HG02759 (cell line): Measurements from ENCODE around the gene SQOR.

ENCODE experiments used
- ATAC-seq: cut with Tn5 transposase; IDR thresholded peaks from one replicate; pipeline ENCODE4 v1.9.1; 2021; ENCODE audit warnings: mild to moderate bottlenecking, moderate library complexity; ENCODE audit not compliant: unreplicated experiment

SQOR gene

GRCh38 chr15:45704329-45705249 is 69.8 kb downstream of the SQOR start:
- ATAC-seq, result no peak

- peak; percentile 89 for ATAC-seq
Observed at GRCh38 chr15:45705510-45706473, 71.0 kb downstream of the SQOR start.

GRCh38 chr15:45710657-45711056 is 75.8 kb downstream of the SQOR start:
- ATAC-seq, result no peak

- ATAC-seq, result peak; percentile 67
Observed at GRCh38 chr15:45714590-45715488, 80.0 kb downstream of the SQOR start.

- no peak for ATAC-seq
Observed at GRCh38 chr15:45715528-45715927, 80.7 kb downstream of the SQOR start.

GRCh38 chr15:45719490-45719889 is 84.7 kb downstream of the SQOR start:
- no peak for ATAC-seq

GRCh38 chr15:45720183-45720582 is 85.4 kb downstream of the SQOR start:
- no peak for ATAC-seq

GRCh38 chr15:45728641-45729040 is 93.8 kb downstream of the SQOR start:
- ATAC-seq, result no peak

GRCh38 chr15:45729141-45729540 is 94.3 kb downstream of the SQOR start:
- ATAC-seq, result no peak

GRCh38 chr15:45731343-45731742 is 96.5 kb downstream of the SQOR start:
- no peak for ATAC-seq

- ATAC-seq, result no peak
Observed at GRCh38 chr15:45732662-45733061, 97.8 kb downstream of the SQOR start.

GRCh38 chr15:45734260-45734711 is 99.5 kb downstream of the SQOR start:
- ATAC-seq, result no peak
